Activated CD4-positive, alpha-beta T cell treated with anti-CD3 and anti-CD28 coated beads, Interleukin-2, amount 50 U/mL, for 48 hours (primary cell): ENCODE measurements around the gene FRMD6.
"Not testable (repeated sequence)": the region's sequence is repeated elsewhere in the genome, so short reads cannot be mapped to it uniquely, and the experiment has no call there.

Source experiments
- DNase-seq, 2 experiments: peaks; one replicate each; pipeline ENCODE4 v3.0.0-alpha.2; 2020

Gene FRMD6

GRCh38 chr14:51727526-51727925 lies 75.8 kb downstream of the FRMD6 start:
- no peak for DNase-seq

DNA sequence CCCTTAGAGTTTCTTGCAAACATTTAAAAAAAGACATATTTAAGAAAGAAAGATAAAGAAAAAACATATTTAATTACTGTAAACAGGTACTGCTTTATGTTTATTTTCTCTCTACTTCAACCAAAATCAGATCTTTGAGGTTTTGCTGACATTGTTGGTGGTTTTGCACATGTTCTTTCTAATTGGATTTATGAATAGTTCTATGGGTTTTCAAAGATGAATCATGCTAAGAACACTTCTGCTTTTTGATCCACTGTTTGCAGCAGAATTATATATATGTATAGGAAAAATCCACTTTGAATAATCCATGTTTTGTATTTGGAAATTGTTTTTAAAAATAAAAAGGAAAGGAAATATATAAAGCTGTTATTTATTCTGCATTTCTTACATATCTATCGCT lies 78.4 kb downstream of the FRMD6 start:
- no peak for DNase-seq

DNA sequence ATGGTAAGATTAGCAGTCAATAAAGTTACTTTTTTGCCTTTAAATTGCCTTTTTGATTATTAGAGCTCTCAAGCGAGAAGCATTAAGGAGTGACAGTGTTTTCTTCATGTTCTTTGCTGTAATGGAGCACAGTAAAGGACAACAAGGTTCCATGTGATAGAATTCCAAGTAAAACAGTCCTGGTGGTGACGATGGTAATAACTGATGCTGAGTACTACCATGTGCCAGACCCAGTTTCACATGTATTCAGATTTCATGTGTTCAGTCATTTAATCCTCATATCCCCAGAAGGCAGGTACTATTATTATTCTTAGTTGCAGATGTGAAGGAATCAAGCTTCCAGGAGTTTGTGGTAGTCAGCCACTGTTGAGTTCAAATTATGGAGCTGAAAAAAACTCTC lies 79.0 kb downstream of the FRMD6 start:
- no peak for DNase-seq

GRCh38 chr14:51732494-51733112 lies 80.9 kb downstream of the FRMD6 start:
- no peak for DNase-seq

DNA sequence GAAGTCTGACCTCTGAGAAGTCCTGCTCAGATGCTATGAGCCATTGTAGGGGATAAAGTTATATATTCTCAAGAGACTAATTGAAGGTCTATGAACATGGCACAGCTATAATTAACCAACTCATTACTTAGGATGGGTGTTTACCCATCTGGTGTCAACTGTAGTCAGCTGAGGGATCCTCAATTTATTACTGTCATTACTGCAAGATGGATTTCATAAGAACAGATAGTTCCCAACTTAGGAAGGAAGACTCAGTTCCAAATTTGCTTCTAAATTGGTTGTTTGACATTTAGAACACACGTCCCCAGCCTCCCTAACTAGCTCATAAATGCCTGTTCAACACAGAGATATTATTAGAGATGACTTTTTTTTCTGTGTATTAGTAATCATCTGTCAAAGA lies 81.4 kb downstream of the FRMD6 start:
- no peak for DNase-seq

DNA sequence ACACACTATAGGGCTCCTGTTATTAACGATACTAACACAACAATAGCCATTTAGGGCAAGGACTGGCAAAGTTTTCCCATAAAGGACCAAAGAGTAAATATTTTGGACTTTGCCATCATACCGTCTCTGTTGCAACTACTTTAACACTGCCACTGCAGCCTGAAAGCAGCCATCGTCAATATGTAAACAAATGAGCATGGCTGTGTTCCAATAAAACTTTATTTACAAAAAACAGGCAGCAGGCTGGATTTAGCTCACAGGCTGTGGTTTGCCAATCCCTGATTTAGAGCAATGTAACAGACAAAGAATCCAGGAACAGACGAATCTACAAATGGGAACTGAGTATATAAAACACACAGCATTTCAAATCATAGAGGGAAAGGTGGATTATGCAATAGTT lies 84.1 kb downstream of the FRMD6 start:
- no peak for DNase-seq

GRCh38 chr14:51738754-51739153 lies 87.0 kb downstream of the FRMD6 start:
- DNase-seq = no peak

- no peak for DNase-seq
Observed at GRCh38 chr14:51743588-51744000, 91.9 kb downstream of the FRMD6 start.

DNA sequence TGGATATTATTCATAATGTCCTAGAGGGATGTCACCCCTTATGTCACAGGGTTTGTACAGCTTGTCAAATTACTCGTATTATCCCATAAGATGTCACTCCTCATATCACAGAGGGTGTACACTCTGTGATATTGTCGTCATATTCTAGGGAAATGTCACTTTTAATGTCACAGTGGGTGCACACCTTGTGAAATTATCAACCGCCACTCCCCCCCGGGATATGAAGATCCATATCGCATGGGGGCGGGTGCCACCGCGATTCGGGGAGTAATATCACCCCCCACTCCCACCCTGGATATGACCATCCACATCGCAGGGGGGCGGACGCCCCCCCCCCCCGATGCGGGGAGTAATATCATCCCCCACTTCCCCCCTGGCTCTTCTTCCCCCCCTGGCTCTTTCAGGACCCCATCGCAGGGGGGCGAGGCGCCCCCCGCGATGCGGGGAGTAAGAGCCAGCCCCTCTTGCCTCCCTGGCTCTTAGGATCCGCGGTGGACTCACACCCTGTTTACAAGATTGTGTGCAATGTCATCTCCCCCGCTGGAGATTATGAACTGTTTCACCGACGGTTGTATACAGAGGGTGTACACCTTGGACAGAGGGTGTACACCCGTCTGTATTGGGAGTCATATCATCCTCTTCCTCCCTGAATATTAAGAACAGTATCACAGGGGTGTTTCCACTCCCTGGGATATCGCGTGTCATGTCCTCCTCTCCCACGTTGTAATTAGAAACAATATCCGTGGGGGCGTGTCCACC lies 92.8 kb downstream of the FRMD6 start:
- no peak for DNase-seq

DNA sequence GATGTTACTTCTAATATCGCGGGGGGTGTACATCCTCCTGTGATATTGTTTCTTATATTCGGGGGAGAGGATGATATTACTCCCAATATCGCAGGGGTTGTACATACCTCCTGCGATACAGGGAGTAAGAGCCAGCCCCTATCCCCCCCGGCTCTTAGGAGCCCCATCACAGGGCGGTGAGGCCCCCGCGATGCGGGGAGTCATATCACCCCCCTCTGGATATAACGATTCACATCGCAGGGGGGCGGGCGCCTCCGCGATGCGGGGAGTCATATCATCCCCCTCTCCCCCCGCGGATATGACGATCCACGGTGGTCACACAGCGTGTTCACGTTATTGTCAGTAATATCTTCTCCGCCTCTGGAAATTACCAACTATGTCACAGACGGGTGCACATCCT lies 95.1 kb downstream of the FRMD6 start:
- not testable (repeated sequence) for DNase-seq

- DNase-seq = no peak
Observed at GRCh38 chr14:51750542-51750941, 98.8 kb downstream of the FRMD6 start.

- not testable (repeated sequence) for DNase-seq
Observed at GRCh38 chr14:51751611-51752345, 100.1 kb downstream of the FRMD6 start.

GRCh38 chr14:51757756-51758155 lies 106.0 kb downstream of the FRMD6 start:
- not testable (repeated sequence) for DNase-seq

DNA sequence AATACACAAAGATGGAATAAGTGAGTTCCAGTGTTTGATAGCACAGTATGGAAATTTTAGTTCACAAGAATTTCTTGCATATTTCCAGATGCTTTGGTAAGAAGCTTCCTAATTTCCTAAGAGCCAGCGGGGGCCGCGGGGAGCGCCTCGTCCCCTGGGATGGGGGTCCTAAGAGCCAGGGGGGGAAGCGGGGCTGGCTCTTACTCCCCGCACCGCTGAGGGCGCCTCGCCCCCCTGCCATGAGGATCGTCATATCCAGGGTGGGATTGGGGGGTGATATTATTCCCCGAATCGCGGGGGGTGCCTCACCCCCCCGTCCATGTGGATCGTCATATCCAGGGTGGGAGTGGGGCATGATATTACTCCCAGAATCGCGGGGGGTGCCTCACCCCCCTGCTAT lies 108.2 kb downstream of the FRMD6 start:
- DNase-seq = no peak

- not testable (repeated sequence) for DNase-seq
Observed at GRCh38 chr14:51765726-51766125, 114.0 kb downstream of the FRMD6 start.

DNA sequence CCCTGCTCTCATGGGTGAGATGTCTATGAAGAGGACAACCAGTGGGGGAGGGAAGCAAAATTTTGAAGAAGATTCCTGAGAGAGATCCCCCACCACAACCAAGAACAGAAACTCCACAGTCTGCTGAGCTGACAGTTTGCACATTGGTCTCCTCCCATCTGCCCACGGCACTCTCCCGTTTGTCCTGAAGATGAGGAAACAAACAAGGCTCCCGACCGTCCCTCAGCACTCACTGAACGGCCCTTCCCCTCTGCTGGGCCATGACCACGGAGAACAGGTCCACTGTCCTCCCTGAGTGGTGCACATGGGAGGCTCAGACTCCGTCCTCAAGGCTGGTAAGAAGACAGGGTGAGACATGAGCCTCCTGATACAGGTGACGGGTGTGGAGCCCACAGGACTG lies 114.9 kb downstream of the FRMD6 start:
- DNase-seq = not testable (repeated sequence)

GRCh38 chr14:51769261-51769660 lies 117.6 kb downstream of the FRMD6 start:
- DNase-seq = not testable (repeated sequence)

- DNase-seq = no peak
Observed at GRCh38 chr14:51774209-51774608, 122.5 kb downstream of the FRMD6 start.

GRCh38 chr14:51776102-51776894 lies 124.6 kb downstream of the FRMD6 start:
- peak; percentile 35 to 51 for DNase-seq

DNA sequence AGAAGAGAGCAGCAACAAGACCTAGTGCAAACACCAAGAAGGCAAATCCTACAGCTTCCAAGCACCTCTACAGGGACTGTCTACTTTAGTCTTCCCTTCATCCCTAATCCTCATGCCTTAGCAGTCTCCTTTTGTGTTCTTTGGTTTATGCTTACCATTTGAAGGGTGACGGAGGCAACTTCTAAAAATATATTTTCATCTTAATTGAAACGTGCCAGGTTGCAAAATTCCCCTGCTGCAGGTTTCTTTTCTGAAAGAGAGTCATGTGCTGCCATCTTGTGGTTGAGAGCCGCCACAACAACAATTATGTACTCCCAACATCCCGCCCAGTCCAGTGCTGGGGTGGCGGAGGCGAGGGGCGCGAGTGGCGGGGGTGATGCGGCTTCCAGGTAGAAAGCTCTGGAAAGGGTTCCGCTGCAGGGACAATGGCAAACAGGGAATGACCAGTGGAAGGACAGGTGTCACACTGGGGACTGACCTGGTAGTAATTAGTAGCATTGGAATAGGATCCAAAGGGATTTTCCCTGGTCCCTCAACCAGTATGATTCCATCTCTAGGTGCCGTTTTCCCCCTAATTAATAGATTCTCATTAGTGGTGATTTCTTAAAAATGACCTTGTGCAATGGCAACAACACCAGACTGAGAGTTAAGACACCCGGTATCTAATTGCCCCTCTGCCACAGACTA lies 128.4 kb downstream of the FRMD6 start:
- peak; percentile 79 to 84 for DNase-seq
